Endothelial cell of umbilical vein (primary cell): ENCODE data around the gene THBS3.

Experiments used
- EZH2 ChIP-seq: IDR thresholded peaks from 2 replicates; pipeline ENCODE4 v1.6.1; 2012; ENCODE audit warnings: borderline replicate concordance, low read depth, mild to moderate bottlenecking, moderate library complexity, low read length, inconsistent platforms; ENCODE audit not compliant: severe bottlenecking
- POLR2A ChIP-seq: IDR thresholded peaks from 2 replicates; pipeline ENCODE4 v1.6.1; 2012; ENCODE audit warnings: low read depth, mild to moderate bottlenecking, control low read depth, low read length
- TF ChIP-seq, protein P1 (sequence below), 2 donors: IDR thresholded peaks; 1 replicate in 1 of 2; 2 replicates in 1 of 2; pipeline ENCODE4 v1.5.1; 2011; ENCODE audit warnings: low read length in 2 of 2, mild to moderate bottlenecking in 2 of 2, moderate library complexity in 2 of 2, control low read depth in 1 of 2, inconsistent platforms in 1 of 2, low read depth in 1 of 2; ENCODE audit not compliant: insufficient read depth in 1 of 2; ENCODE audit errors: extremely low read depth in 1 of 2

DNA sequence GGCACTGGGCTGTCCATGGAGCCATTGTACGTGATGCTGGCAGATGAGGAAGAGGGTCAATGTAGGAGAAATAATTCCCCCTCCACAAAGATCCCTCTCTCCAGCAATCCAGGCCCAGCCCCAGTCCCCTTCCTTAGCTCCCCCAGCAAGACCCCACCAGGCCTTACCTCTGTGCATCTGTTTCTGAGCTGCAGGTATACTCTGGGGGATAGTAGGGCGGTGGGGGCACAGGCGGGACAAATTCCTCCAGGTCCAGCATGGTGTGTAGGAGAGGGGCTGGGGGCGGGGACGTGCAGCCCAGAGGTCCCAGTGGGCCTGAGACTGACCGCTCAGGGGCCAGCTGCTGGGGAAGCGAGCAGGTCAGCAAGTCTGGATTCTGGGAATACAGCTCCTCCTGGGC is 43.9 kb upstream of the THBS3 start:
- TF ChIP-seq, protein P1, sequence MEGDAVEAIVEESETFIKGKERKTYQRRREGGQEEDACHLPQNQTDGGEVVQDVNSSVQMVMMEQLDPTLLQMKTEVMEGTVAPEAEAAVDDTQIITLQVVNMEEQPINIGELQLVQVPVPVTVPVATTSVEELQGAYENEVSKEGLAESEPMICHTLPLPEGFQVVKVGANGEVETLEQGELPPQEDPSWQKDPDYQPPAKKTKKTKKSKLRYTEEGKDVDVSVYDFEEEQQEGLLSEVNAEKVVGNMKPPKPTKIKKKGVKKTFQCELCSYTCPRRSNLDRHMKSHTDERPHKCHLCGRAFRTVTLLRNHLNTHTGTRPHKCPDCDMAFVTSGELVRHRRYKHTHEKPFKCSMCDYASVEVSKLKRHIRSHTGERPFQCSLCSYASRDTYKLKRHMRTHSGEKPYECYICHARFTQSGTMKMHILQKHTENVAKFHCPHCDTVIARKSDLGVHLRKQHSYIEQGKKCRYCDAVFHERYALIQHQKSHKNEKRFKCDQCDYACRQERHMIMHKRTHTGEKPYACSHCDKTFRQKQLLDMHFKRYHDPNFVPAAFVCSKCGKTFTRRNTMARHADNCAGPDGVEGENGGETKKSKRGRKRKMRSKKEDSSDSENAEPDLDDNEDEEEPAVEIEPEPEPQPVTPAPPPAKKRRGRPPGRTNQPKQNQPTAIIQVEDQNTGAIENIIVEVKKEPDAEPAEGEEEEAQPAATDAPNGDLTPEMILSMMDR (IDR thresholded peaks at IDR 0.05; ENCODE audit: extremely low read depth in 1 of 2, insufficient read depth in 1 of 2, low read depth in 1 of 2, low read length in 2 of 2): no peak
- TF ChIP-seq POLR2A (no peak), EZH2 (no peak)
